SK-N-SH treated with all-trans-retinoic acid at 6 μM for 48 hours (cell line): ENCODE results near the gene LMAN1L.

ENCODE experiments used
- ATAC-seq: fragments of 200-7000 bp; cut with Tn5 transposase; 3 replicates; pipeline ENCODE4 v1.9.1; 2020; ENCODE audit warnings: mild to moderate bottlenecking, moderate library complexity
- ARNTL ChIP-seq: fragments of 450-650 bp; formaldehyde crosslinking; IDR thresholded peaks from 2 replicates; pipeline ENCODE4 v1.5.0; 2020; ENCODE audit warnings: low read depth, mild to moderate bottlenecking, moderate library complexity, borderline replicate concordance
- BACH2 ChIP-seq: fragments of 250-450 bp; sonication (Bioruptor Pico); IDR thresholded peaks from 2 replicates; pipeline ENCODE4 v1.9.0; 2021; ENCODE audit warnings: mild to moderate bottlenecking, borderline replicate concordance
- CREB5 ChIP-seq: fragments of 250-450 bp; sonication (Bioruptor Pico); IDR thresholded peaks from 2 replicates; pipeline ENCODE4 v1.5.1; 2020; ENCODE audit warnings: low read depth, mild to moderate bottlenecking, moderate library complexity
- CSRNP3 ChIP-seq: fragments of 250-450 bp; sonication (Bioruptor Pico); IDR thresholded peaks from 2 replicates; pipeline ENCODE4 v1.5.1; 2021; ENCODE audit warnings: mild to moderate bottlenecking, moderate library complexity
- GLIS3 ChIP-seq: fragments of 250-450 bp; sonication (Bioruptor Pico); IDR thresholded peaks from 2 replicates; pipeline ENCODE4 v1.5.0; 2020; ENCODE audit warnings: mild to moderate bottlenecking, moderate library complexity
- ISL1 ChIP-seq: fragments of 250-450 bp; sonication (Bioruptor Pico); IDR thresholded peaks from 2 replicates; pipeline ENCODE4 v2.1.2; 2022; ENCODE audit warnings: mild to moderate bottlenecking, moderate library complexity
- PATZ1 ChIP-seq: fragments of 250-450 bp; sonication (Bioruptor Pico); IDR thresholded peaks from 2 replicates; pipeline ENCODE4 v1.8.0; 2020; ENCODE audit warnings: mild to moderate bottlenecking, moderate library complexity, borderline replicate concordance
- POU6F1 ChIP-seq: fragments of 250-450 bp; sonication (Bioruptor Pico); IDR thresholded peaks from 2 replicates; pipeline ENCODE4 v1.8.0; 2021; ENCODE audit warnings: low read depth, mild to moderate bottlenecking, moderate library complexity, borderline replicate concordance
- PPARA ChIP-seq: fragments of 250-450 bp; sonication (Bioruptor Pico); IDR thresholded peaks from 2 replicates; pipeline ENCODE4 v1.5.0; 2020; ENCODE audit warnings: mild to moderate bottlenecking, borderline replicate concordance
- RARB ChIP-seq: fragments of 250-450 bp; sonication (Bioruptor Pico); IDR thresholded peaks from 2 replicates; pipeline ENCODE4 v1.8.0; 2021; ENCODE audit warnings: mild to moderate bottlenecking, moderate library complexity
- SNAI2 ChIP-seq: fragments of 250-450 bp; sonication (Bioruptor Pico); IDR thresholded peaks from 2 replicates; pipeline ENCODE4 v1.5.0; 2020; ENCODE audit warnings: mild to moderate bottlenecking, moderate library complexity
- TOX ChIP-seq: fragments of 250-450 bp; sonication (Bioruptor Pico); IDR thresholded peaks from 2 replicates; pipeline ENCODE4 v1.8.0; 2021; ENCODE audit warnings: mild to moderate bottlenecking, moderate library complexity, borderline replicate concordance
- TSHZ2 ChIP-seq: fragments of 250-450 bp; sonication (Bioruptor Pico); IDR thresholded peaks from 2 replicates; pipeline ENCODE4 v1.5.0; 2020; ENCODE audit warnings: mild to moderate bottlenecking, moderate library complexity
- ZC3H10 ChIP-seq: fragments of 250-450 bp; sonication (Bioruptor Pico); IDR thresholded peaks from 2 replicates; pipeline ENCODE4 v1.5.1; 2021; ENCODE audit warnings: mild to moderate bottlenecking, moderate library complexity
- ZFP3 ChIP-seq: fragments of 250-450 bp; sonication (Bioruptor Pico); IDR thresholded peaks from 2 replicates; pipeline ENCODE4 v1.5.0; 2020; ENCODE audit warnings: mild to moderate bottlenecking, moderate library complexity
- ZNF8 ChIP-seq: fragments of 450-650 bp; formaldehyde crosslinking; IDR thresholded peaks from 2 replicates; pipeline ENCODE4 v1.5.0; 2020; ENCODE audit warnings: mild to moderate bottlenecking, moderate library complexity

Gene LMAN1L

GRCh38 chr15:74821091-74821789 lies 8.6 kb downstream of the LMAN1L start (continued):
- TF ChIP-seq CREB5 (CRISPR knock-in tag) (no peak), RARB (CRISPR knock-in tag) (no peak), TOX (no peak)

GRCh38 chr15:74821790-74822158 lies 9.1 kb downstream of the LMAN1L start:
- no peak for TF ChIP-seq PATZ1 (CRISPR knock-in tag)
- TF ChIP-seq CSRNP3 (CRISPR knock-in tag) = no peak
- no peak for TF ChIP-seq GLIS3 (CRISPR knock-in tag)
- no peak for TF ChIP-seq ZFP3
- ATAC-seq = no peak

- ATAC-seq = no peak
- no peak for TF ChIP-seq ZC3H10 (CRISPR knock-in tag)
- no peak for TF ChIP-seq POU6F1 (CRISPR knock-in tag)
- no peak for TF ChIP-seq SNAI2 (CRISPR knock-in tag)
- TF ChIP-seq CREB5 (CRISPR knock-in tag) = no peak
- TF ChIP-seq BACH2 (CRISPR knock-in tag) = no peak
- TF ChIP-seq PATZ1 (CRISPR knock-in tag) = no peak
- no peak for TF ChIP-seq ZNF8 (CRISPR knock-in tag)
- no peak for TF ChIP-seq ISL1 (CRISPR knock-in tag)
- no peak for TF ChIP-seq PPARA (CRISPR knock-in tag)
- TF ChIP-seq ARNTL (CRISPR knock-in tag) = no peak
- no peak for TF ChIP-seq TSHZ2 (CRISPR knock-in tag)
Observed at GRCh38 chr15:74822233-74822632, 9.6 kb downstream of the LMAN1L start.
